Skeletal muscle tissue (tissue), 4 donors: ENCODE data around the gene SPEG. TPM values are rescaled to one million over a fixed set of nuclear protein-coding genes. Genes with fewer than 3 reads are reported as not detected.
A peak's percentile ranks its signal among the peaks of the same experiment; 100 is the strongest.
"Not testable (repeated sequence)": the region's sequence is repeated elsewhere in the genome, so short reads cannot be mapped to it uniquely, and the experiment has no call there.

Source experiments
- H3K27ac ChIP-seq: one replicate; pipeline ENCODE4 v1.7.0; 2013; ENCODE audit warnings: mild to moderate bottlenecking, low read depth, low read length, inconsistent platforms
- H3K27me3 ChIP-seq, 3 donors: one replicate each; pipeline ENCODE4 v1.7.0; 2013; ENCODE audit warnings: low read length in 3 of 3; ENCODE audit not compliant: control insufficient read depth in 3 of 3, insufficient read depth in 3 of 3
- H3K36me3 ChIP-seq, 3 donors: one replicate each; pipeline ENCODE4 v1.7.0; 2013; ENCODE audit warnings: low read length in 3 of 3; ENCODE audit not compliant: control insufficient read depth in 3 of 3, insufficient read depth in 3 of 3
- H3K4me1 ChIP-seq, 3 donors: one replicate each; pipeline ENCODE4 v1.7.0; 2013; ENCODE audit warnings: low read length in 3 of 3, mild to moderate bottlenecking in 3 of 3; ENCODE audit not compliant: control insufficient read depth in 3 of 3, insufficient read depth in 3 of 3
- H3K4me3 ChIP-seq, 3 donors: one replicate each; pipeline ENCODE4 v1.7.0; 2013; ENCODE audit warnings: low read length in 3 of 3
- H3K9ac ChIP-seq, 3 donors: one replicate each; pipeline ENCODE4 v1.7.0; 2013; ENCODE audit warnings: low read length in 3 of 3, mild to moderate bottlenecking in 3 of 3, moderate library complexity in 2 of 3, low read depth in 1 of 3
- H3K9me3 ChIP-seq, 3 donors: one replicate each; pipeline ENCODE4 v1.7.0; 2013; ENCODE audit warnings: low read length in 3 of 3; ENCODE audit not compliant: control insufficient read depth in 3 of 3
- total RNA-seq: library from RNA; depleted of rRNA; stranded (reverse); fragments of >200 nt; gene quantifications from one replicate; pipeline ENCODE4 v1.2.3, GENCODE V29; 2014
- donor health status: Osteomylitis.

SPEG gene
- total RNA-seq, 1 donor from 2014 or later: 95.5 TPM

DNA sequence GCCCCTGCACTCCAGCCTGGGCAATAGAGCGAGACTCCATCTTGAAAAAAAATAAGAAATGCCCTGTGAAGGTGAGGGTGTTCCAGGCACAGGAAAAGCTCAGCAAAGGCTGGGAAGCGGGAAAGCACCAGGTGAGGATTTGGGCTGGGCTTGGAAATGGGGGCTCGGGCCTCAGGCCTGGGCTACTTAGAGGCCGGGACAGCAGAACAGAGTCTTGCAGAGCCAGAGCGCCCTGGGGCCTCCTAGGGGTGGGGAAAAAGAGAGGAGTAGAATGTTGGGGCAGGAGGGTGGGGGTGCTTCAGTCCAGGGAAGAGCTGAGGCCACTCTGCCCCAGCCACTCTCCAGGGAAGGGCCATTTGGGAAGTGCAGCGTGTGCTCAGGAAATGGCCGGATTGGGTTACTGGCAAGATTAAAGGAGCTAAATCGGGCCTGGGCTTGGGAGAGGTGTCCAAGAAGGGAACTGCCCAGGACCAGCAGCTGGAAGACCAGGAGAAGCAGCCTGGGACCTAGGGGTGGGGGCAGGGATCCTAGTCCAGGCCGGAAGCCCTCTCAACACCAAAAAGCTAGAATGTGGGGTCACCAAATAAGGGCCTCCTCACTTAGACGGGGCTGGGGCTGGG is 30.2 kb upstream of the SPEG start:
- Histone ChIP-seq H3K27me3 (no peaks in the 10 kb centered on the region), H3K4me1 (peaks cover 64 to 90% (median 75%) of the 10 kb centered on the region in 3 donors), H3K27ac (peak overlapping the region; percentile 99), H3K9me3 (no peaks in the 10 kb centered on the region), H3K9ac (peak overlapping the region; percentile 87 to 94 (median 88)), H3K36me3 (no peaks in the 10 kb centered on the region), H3K4me3 (peak overlapping the region; percentile 52 to 72 (median 64))

DNA sequence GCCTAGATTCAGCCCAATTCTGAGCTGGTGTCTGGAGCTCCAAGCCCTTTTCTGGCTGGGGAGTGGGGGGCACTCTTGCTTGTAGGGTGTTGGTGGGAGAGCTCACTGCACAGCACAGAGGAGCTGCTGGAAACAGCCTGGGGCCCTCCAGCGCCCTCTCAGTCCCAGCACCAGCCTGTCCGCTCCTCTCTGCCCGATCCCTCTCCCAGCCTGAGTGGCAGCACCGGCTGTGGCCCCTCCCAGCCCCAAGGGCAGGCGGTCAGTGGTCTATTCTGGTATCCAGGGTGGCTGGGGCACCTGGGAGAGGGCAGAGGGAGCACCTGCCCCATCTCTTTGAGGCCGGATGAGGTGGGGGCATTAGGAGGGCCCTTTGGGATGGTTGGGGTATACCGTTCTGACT is 29.7 kb upstream of the SPEG start:
- H3K9me3 ChIP-seq: no peaks in the 10 kb centered on the region
- peaks cover 59 to 90% (median 74%) of the 10 kb centered on the region in 3 donors for H3K4me1 ChIP-seq
- H3K4me3 ChIP-seq: peak overlapping the region; percentile 52 to 72 (median 64)
- H3K9ac ChIP-seq: peak overlapping the region; percentile 87 to 94 (median 88)
- H3K27ac ChIP-seq: peak overlapping the region; percentile 99
- no peaks in the 10 kb centered on the region for H3K27me3 ChIP-seq
- H3K36me3 ChIP-seq: no peaks in the 10 kb centered on the region

DNA sequence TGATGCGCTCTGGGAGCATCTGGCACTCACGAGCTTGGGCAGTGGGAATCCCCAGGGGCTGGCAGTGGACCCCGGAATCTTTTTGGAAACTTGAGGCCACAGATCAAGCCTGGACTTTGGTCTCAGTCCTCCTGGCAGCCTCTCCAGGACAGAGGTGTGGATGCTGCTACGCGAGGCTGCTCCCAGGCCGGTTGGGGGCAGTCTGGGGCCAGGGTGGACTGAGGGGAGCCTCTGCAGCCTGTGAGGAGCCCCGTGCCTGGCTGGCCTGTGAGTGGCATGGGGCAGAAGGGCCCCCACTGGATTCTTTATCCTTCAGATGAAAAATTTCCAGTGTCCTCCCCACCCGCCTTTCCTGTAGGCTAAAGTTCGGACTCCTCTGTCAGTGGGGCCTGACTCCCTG is 29.2 kb upstream of the SPEG start:
- Histone ChIP-seq H3K4me1 (peaks cover 54 to 85% (median 70%) of the 10 kb centered on the region in 3 donors), H3K36me3 (no peaks in the 10 kb centered on the region), H3K4me3 (peak overlapping the region in 2 of 3 donors; percentile 28 to 29), H3K9me3 (no peaks in the 10 kb centered on the region), H3K27me3 (no peaks in the 10 kb centered on the region), H3K9ac (peak overlapping the region; percentile 87 to 94 (median 88)), H3K27ac (peak overlapping the region; percentile 99)

DNA sequence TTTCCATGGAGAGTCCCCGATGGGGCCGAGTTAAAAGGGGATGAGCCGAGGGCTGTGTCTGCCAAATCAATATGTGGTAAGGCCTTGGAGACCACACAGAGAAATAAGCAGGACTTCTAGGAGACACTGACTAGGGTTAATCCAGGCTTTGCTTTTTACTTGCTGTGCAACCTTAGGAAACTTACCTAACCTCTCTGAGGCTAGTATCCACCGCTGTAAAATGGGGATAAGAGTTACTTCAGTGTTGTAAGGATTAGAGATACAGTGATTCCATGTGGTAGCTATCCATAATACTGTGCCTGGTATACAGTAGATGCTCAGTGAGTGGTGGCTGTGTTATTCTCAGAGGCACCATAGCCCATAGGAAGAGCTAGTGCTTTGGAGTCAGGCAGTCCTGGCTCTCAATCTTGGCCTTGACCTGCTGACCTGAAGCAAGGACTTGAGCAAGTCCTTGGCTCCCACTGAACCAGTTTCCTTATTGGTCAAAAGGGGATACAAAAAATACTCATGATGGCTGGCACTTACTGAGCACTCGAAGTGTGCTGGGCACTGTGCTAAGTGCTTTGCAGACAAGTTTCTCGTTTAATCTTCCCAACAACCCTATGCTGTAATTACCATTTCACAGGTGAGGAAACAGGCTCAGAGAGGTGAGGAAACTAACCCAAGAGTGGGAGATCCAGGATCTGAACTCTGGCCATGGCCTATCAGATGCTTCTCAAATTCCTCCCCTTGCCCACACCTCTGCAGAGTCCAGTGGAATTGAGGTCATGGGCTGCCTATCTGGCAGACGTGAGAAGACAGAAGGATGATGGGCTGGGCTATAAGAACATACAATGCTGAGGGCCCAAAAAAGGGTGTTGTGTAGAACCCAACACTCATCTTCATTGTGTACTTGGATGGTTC is 28.4 kb upstream of the SPEG start:
- H3K9me3 ChIP-seq: no peaks in the 10 kb centered on the region
- peak overlapping the region; percentile 99 for H3K27ac ChIP-seq
- H3K9ac ChIP-seq: peak overlapping the region; percentile 72 to 94 (median 88)
- no peaks in the 10 kb centered on the region for H3K27me3 ChIP-seq
- H3K4me3 ChIP-seq: peak overlapping the region in 2 of 3 donors; percentile 28 to 45
- no peaks in the 10 kb centered on the region for H3K36me3 ChIP-seq
- H3K4me1 ChIP-seq: peaks cover 49 to 79% (median 65%) of the 10 kb centered on the region in 3 donors

DNA sequence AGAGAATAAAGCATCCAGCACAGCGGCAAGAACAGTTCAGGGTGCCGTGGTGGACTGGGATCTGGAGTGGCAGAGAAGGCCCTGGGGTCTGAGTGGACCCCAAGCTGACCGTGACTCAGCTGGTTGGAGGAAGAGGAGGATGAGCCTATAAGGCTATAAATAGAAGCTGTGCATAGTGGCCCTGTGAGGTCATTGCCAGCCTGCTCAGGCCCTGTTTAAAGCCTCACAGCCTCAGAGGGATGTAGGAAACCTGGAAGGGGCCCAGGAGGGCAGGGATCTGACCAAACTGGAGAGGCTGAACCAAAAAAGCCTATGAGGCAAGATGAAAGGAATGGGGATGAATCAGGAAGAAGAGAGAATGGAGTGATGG is 27.8 kb upstream of the SPEG start:
- H3K9ac ChIP-seq: peak overlapping the region in 1 of 3 donors; percentile 94
- peak overlapping the region; percentile 99 for H3K27ac ChIP-seq
- no peaks in the 10 kb centered on the region for H3K9me3 ChIP-seq
- no peaks in the 10 kb centered on the region for H3K36me3 ChIP-seq
- H3K4me1 ChIP-seq: peaks cover 49 to 72% (median 61%) of the 10 kb centered on the region in 3 donors
- H3K27me3 ChIP-seq: no peaks in the 10 kb centered on the region
- peak overlapping the region in 1 of 3 donors; percentile 45 for H3K4me3 ChIP-seq

DNA sequence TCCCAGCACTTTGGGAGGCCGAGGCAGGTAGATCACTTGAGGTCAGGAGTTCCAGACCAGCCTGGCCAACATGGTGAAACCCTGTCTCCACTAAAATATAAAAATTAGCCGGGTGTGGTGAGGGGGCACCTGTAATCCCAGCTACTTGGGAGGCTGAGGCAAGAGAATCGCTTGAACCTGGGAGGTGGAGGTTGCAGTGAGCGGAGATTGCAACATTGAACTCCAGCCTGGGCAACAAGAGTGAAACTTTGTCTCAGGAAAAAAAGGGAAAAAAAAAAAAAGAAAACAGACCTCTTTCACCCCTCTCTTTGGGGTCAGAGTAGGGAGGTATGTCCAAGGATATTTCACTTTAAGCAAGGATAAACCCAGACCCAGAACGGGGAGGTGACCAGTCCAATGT is 27.3 kb upstream of the SPEG start:
- Histone ChIP-seq H3K4me1 (peaks cover 44 to 67% (median 56%) of the 10 kb centered on the region in 3 donors), H3K27ac (peak overlapping the region; percentile 99)
- not testable (repeated sequence) for H3K36me3 ChIP-seq, H3K27me3 ChIP-seq, H3K9me3 ChIP-seq, H3K9ac ChIP-seq, H3K4me3 ChIP-seq

DNA sequence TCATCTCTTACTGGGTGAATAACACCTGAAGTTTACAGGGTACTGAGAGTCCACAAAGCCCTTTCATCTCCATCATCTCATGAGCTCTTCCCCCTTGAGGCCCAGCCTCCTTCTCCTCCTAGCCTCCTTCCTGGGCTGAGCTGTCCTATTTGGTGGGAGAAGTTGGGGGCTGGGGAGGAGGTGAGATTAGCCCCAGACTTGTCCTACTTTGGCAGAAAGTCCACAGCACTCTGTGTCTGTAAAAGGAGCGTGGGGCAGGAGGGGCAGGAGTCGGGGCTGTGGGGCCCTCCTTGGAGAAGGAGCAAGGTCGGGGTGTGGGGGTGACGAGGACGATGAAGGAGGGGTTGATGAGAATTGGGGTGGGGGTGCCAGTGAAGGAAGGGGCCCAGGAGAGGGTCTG is 26.4 kb upstream of the SPEG start:
- H3K9ac ChIP-seq: no peak overlapping the region
- H3K27me3 ChIP-seq: no peaks in the 10 kb centered on the region
- no peak overlapping the region for H3K4me3 ChIP-seq
- H3K4me1 ChIP-seq: peaks cover 36 to 59% (median 49%) of the 10 kb centered on the region in 3 donors
- H3K9me3 ChIP-seq: no peaks in the 10 kb centered on the region
- H3K36me3 ChIP-seq: no peaks in the 10 kb centered on the region
- H3K27ac ChIP-seq: peak overlapping the region; percentile 99

DNA sequence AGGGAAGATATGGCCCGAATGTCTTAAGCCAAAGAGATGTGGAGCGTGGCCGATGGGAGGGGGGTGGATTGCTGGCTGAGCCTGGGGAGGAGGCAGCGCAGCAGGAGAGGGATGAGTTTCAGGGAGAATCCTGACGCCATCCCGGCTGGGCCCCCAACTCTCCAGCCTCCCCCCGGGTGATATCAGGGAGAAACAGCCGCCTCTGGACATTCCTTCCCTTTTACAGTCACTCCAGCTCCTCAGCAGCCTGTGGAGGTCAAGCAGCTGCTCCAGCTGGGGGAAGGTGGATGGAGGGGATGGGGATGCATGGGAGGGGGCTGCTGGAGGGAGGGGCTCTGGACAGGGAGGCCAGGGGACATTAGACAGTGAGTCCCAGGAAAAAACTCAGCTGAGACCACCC is 26.0 kb upstream of the SPEG start:
- no peak overlapping the region for H3K9ac ChIP-seq
- H3K36me3 ChIP-seq: no peaks in the 10 kb centered on the region
- no peak overlapping the region for H3K27ac ChIP-seq
- peaks cover 31 to 54% (median 45%) of the 10 kb centered on the region in 3 donors for H3K4me1 ChIP-seq
- H3K27me3 ChIP-seq: no peaks in the 10 kb centered on the region
- H3K9me3 ChIP-seq: no peaks in the 10 kb centered on the region
- H3K4me3 ChIP-seq: no peak overlapping the region

DNA sequence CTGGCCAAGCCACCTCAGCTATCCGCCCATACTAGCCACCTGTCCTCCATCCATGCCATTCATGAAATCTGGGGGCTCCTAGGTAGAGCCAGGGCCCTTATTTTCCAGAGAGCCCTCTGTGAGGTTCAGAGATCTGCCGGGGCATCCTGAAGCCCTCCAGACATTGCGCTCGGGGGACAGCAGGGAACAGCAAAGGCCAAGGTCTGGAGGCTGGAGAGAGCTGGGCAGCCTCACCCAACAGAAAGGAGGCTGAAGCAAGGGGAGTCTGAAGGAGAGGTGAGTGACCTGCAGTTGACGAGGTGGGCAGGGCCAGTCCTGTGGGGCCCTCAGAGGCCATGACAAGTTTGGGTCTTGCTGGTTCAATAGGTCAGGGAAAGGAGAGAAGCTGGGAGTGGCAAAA is 25.0 kb upstream of the SPEG start:
- Histone ChIP-seq H3K27ac (no peak overlapping the region), H3K9ac (peak overlapping the region in 1 of 3 donors; percentile 12), H3K36me3 (no peaks in the 10 kb centered on the region), H3K4me1 (peaks cover 27 to 48% (median 35%) of the 10 kb centered on the region in 3 donors), H3K4me3 (no peak overlapping the region), H3K9me3 (no peaks in the 10 kb centered on the region), H3K27me3 (no peaks in the 10 kb centered on the region)

DNA sequence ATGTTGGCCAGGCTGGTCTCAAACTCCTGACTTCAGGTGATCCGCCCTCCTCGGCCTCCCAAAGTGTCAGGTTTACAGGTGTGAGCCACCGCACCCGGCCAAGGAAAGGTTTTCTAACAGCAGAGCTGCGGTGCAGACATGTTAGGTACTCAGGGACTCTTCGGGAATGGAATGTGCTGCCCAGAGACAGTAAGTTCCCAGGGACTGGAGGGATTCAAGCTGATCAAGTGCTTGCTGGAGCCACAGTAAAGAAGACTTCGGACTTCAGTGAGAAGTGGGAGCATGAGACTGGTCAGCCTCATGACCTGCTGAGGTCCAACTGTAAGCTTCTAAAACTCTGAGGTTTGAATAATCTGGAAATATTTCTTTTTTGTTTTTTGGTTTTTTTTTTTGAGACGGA is 24.3 kb upstream of the SPEG start:
- H3K4me3 ChIP-seq: no peak overlapping the region
- peaks cover 23 to 48% (median 32%) of the 10 kb centered on the region in 3 donors for H3K4me1 ChIP-seq
- no peaks in the 10 kb centered on the region for H3K9me3 ChIP-seq
- H3K9ac ChIP-seq: no peak overlapping the region
- H3K27me3 ChIP-seq: no peaks in the 10 kb centered on the region
- H3K36me3 ChIP-seq: no peaks in the 10 kb centered on the region
- no peak overlapping the region for H3K27ac ChIP-seq
